Endothelial cell of umbilical vein (primary cell): Measurements from ENCODE around the gene TUBB3. TPM values are rescaled to one million over a fixed set of nuclear protein-coding genes. Genes with fewer than 3 reads are reported as not detected.

Experiments used
- BruUV-seq: library from RNA; stranded (reverse); fragments of 400-500 nt; replicated peaks from 2 replicates; lab custom pipeline; 2021; lab: Mats Ljungman, UMichigan
- CTCF ChIA-PET: fragments of 300-600, 350-600 bp; sonication (Branson Sonifier 250); formaldehyde crosslinking; loops from one replicate; lab custom pipeline; 2021; ENCODE audit warnings: antibody characterized with exemption, inconsistent platforms; lab: Charles Lee
- POLR2A ChIA-PET: fragments of 300-600, 350-600 bp; sonication (Branson Sonifier 250); formaldehyde crosslinking; loops from one replicate; lab custom pipeline; 2021; ENCODE audit warnings: antibody characterized with exemption, inconsistent platforms; lab: Charles Lee
- DNase-seq: peaks from one replicate; pipeline ENCODE4 v3.0.0-alpha.2; 2011; ENCODE audit warnings: low read depth, low spot score
- FAIRE-seq: peaks from 2 replicates; lab custom pipeline; 2011; peaks lifted over from hg19 to GRCh38; lab: Jason Lieb, UNC
- H2AFZ ChIP-seq: 2 replicates; pipeline ENCODE4 v1.6.0; 2012; ENCODE audit warnings: low read depth, low read length, control low read depth, inconsistent platforms
- H3K27ac ChIP-seq: 2 replicates; pipeline ENCODE4 v1.5.1; 2011; ENCODE audit warnings: low read depth, mild to moderate bottlenecking, control low read depth, low read length, moderate library complexity; ENCODE audit not compliant: insufficient read depth
- H3K27me3 ChIP-seq, 2 experiments: 2 replicates each; pipeline versions ENCODE4 v1.6.0 to v1.6.1; 2011; ENCODE audit warnings: low read length in 2 of 2, mixed read lengths in 1 of 2; ENCODE audit not compliant: control insufficient read depth in 2 of 2, insufficient read depth in 2 of 2
- H3K36me3 ChIP-seq, 2 experiments: 2 replicates in 1 of 2; 3 replicates in 1 of 2; pipeline ENCODE4 v1.5.1; 2011; ENCODE audit warnings: low read length in 2 of 2, mild to moderate bottlenecking in 1 of 2, moderate library complexity in 1 of 2; ENCODE audit not compliant: control insufficient read depth in 2 of 2, insufficient read depth in 2 of 2; ENCODE audit errors: extremely low read depth in 1 of 2
- H3K4me1 ChIP-seq: 3 replicates; pipeline ENCODE4 v1.5.1; 2011; ENCODE audit warnings: mild to moderate bottlenecking, low read length; ENCODE audit not compliant: control insufficient read depth, insufficient read depth; ENCODE audit errors: extremely low read depth
- H3K4me2 ChIP-seq: 2 replicates; pipeline ENCODE4 v1.6.1; 2011; ENCODE audit warnings: low read length, control low read depth, mixed read lengths; ENCODE audit not compliant: insufficient read depth
- H3K4me3 ChIP-seq, 3 experiments: fragments of 200-600 bp in 1 of 3; sonication (generic), shearing (Covaris generic) in 1 of 3; replicated peaks in 1 of 3; 2 replicates each; pipeline ENCODE4 v1.5.1; 2011 to 2016; ENCODE audit warnings: control low read depth in 3 of 3, low read length in 3 of 3, mild to moderate bottlenecking in 2 of 3, inconsistent platforms in 1 of 3, low read depth in 1 of 3, moderate library complexity in 1 of 3; ENCODE audit not compliant: insufficient read depth in 1 of 3
- H3K79me2 ChIP-seq: 2 replicates; pipeline ENCODE4 v1.6.0; 2012; ENCODE audit warnings: low read length, inconsistent platforms; ENCODE audit not compliant: control insufficient read depth, insufficient read depth
- H3K9ac ChIP-seq: replicated peaks from 2 replicates; pipeline ENCODE3; 2011; ENCODE audit warnings: low read length, control low read depth; ENCODE audit not compliant: insufficient read depth; ENCODE audit errors: extremely low read depth
- H3K9me1 ChIP-seq: replicated peaks from 3 replicates; pipeline ENCODE4 v1.6.0; 2011; ENCODE audit warnings: mild to moderate bottlenecking, low read length; ENCODE audit not compliant: control insufficient read depth, insufficient read depth; ENCODE audit errors: extremely low read depth
- H3K9me3 ChIP-seq: replicated peaks from 2 replicates; pipeline ENCODE4 v1.5.1; 2012; ENCODE audit warnings: low read length, inconsistent platforms; ENCODE audit not compliant: control insufficient read depth, insufficient read depth
- H4K20me1 ChIP-seq: replicated peaks from 2 replicates; pipeline ENCODE3; 2011; ENCODE audit warnings: mild to moderate bottlenecking, low read length; ENCODE audit not compliant: control insufficient read depth, insufficient read depth; ENCODE audit errors: extremely low read depth
- POLR2A ChIP-seq: IDR thresholded peaks from 2 replicates; pipeline ENCODE4 v1.6.1; 2012; ENCODE audit warnings: low read depth, mild to moderate bottlenecking, control low read depth, low read length
- dilution Hi-C: fragments of 300-500 bp; cut with MboI; formaldehyde crosslinking; loops from one replicate; pipeline ENCODE4 v1.15.0; 2019; ENCODE audit warnings: low sequenced_read_pairs; ENCODE audit not compliant: extremely low pct_ligation_motif_present
- intact Hi-C: fragments of 100-400 bp; cut with micrococcal nuclease; formaldehyde crosslinking; loops from one replicate; pipeline ENCODE4 v1.10.0; 2022
- polyA plus RNA-seq, 4 experiments: library from polyadenylated mRNA; depleted of rRNA in 3 of 4; stranded (reverse) in 3 of 4; unstranded in 1 of 4; fragments of >200 nt; gene quantifications; 2 replicates each; pipeline versions ENCODE4 v1.2.1 to v1.2.3, GENCODE V29; 2011 to 2012; ENCODE audit warnings: missing spikeins in 1 of 4
- total RNA-seq: library from RNA; stranded (reverse); gene quantifications from 2 replicates; pipeline ENCODE4 v1.2.3, GENCODE V29; 2021
- TF ChIP-seq, protein P1 (sequence below): IDR thresholded peaks from 2 replicates; pipeline ENCODE4 v1.6.1; 2011; ENCODE audit not compliant: insufficient read depth, insufficient read length

TUBB3 gene
- total and polyA plus RNA-seq, 2 donors (not counting 3 experiments of a cell fraction or from before 2014, with no cell fraction given) = 170 to 215 TPM

GRCh38 chr16:89892055-89892630 lies 31.0 kb upstream of the TUBB3 start:
- no peaks in the 10 kb centered on the region for H3K27me3 ChIP-seq
- no peak overlapping the region for H3K4me3 ChIP-seq
- no peaks in the 10 kb centered on the region for H4K20me1 ChIP-seq
- no peak overlapping the region for H2AFZ ChIP-seq
- TF ChIP-seq, protein P1, sequence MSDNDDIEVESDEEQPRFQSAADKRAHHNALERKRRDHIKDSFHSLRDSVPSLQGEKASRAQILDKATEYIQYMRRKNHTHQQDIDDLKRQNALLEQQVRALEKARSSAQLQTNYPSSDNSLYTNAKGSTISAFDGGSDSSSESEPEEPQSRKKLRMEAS = no peak
- FAIRE-seq (no peak), DNase-seq (no peak)
- no TSS peak for BruUV-seq
- dilution Hi-C loops (no loop called here), intact Hi-C loops (no loop called here)
- H3K4me1 ChIP-seq = no peaks in the 10 kb centered on the region
- ChIA-PET POLR2A (interaction anchor here (0.7 to 1.1 kb wide), 2 partner anchors 14 to 19 kb away, joined by 3 to 6 read pairs; partner anchors contain the start of gene TCF25), CTCF (no interaction called here)
- no peaks in the 10 kb centered on the region for H3K9me3 ChIP-seq
- H3K36me3 ChIP-seq = peaks cover 14 to 52% of the 10 kb centered on the region in 2 experiments
- H3K4me2 ChIP-seq = no peak overlapping the region
- H3K27ac ChIP-seq = no peak overlapping the region
- no peak overlapping the region for H3K9ac ChIP-seq
- no peaks in the 10 kb centered on the region for H3K79me2 ChIP-seq
- no peaks in the 10 kb centered on the region for H3K9me1 ChIP-seq

- intact Hi-C loops = no loop called here
- DNase-seq = no peak
- H3K36me3 ChIP-seq = peaks cover 14 to 49% of the 10 kb centered on the region in 2 experiments
- FAIRE-seq = no peak
- H3K79me2 ChIP-seq = no peaks in the 10 kb centered on the region
- H2AFZ ChIP-seq = no peak overlapping the region
- POLR2A ChIA-PET = no interaction called here
- H3K9me1 ChIP-seq = no peaks in the 10 kb centered on the region
- no peaks in the 10 kb centered on the region for H3K27me3 ChIP-seq
- peaks cover 2% of the 10 kb centered on the region for H4K20me1 ChIP-seq
- CTCF ChIA-PET = no interaction called here
- H3K9me3 ChIP-seq = no peaks in the 10 kb centered on the region
- BruUV-seq = no TSS peak
- dilution Hi-C loops = no loop called here
- no peak overlapping the region for H3K27ac ChIP-seq
- no peak overlapping the region for H3K9ac ChIP-seq
- no peak overlapping the region for H3K4me3 ChIP-seq
- no peaks in the 10 kb centered on the region for H3K4me1 ChIP-seq
- no peak for TF ChIP-seq POLR2A
- H3K4me2 ChIP-seq = no peak overlapping the region
Observed at GRCh38 chr16:89892635-89893034, 30.5 kb upstream of the TUBB3 start.
